ENCODE data around the gene CD82. TPM values are rescaled to one million over a fixed set of nuclear protein-coding genes. Genes with fewer than 3 reads are reported as not detected.
"Not testable (repeated sequence)": the region's sequence is repeated elsewhere in the genome, so short reads cannot be mapped to it uniquely, and the experiment has no call there.

Gene CD82
- total RNA-seq, 3 donors from 2014 or later (not counting 1 experiment from before 2014, with no cell fraction given), result 11.6 to 42.1 (median 13.0) TPM

- H3K9me3 Mint-ChIP-seq, result no peaks in the 10 kb centered on the region
Observed at GRCh38 chr11:44542372-44542771, 23.1 kb upstream of the CD82 start.

DNA sequence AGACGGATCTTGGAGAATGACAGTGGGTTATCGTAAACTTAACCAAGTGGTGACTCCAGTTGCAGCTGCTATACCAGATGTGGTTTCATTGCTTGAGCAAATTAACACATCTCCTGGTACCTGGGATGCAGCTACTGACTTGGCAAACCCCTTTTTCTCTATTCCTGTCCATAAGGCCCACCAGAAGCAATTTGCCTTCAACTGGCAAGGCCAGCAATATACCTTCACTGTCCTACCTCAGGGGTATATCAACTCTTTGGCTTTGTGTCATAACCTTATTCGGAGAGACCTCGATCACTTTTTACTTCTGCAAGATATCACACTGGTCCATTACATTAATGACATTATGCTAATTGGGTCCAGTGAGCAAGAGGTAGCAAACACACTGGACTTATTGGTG, 18.5 kb upstream of the CD82 start:
- H3K9me3 Mint-ChIP-seq; H3K4me1 ChIP-seq (ENCODE audit: control insufficient read depth, insufficient read depth, low read length); H3K4me3 ChIP-seq (ENCODE audit: low read length); DNase-seq; H3K27me3 Mint-ChIP-seq (ENCODE audit: low read depth in 2 of 2); H3K4me3 Mint-ChIP-seq; ATAC-seq; H3K36me3 Mint-ChIP-seq; intact Hi-C loops (cut with micrococcal nuclease); H3K27ac Mint-ChIP-seq; H3K4me1 Mint-ChIP-seq; H3K9me3 ChIP-seq (ENCODE audit: control insufficient read depth, insufficient read depth, low read length); H3K27ac ChIP-seq (ENCODE audit: low read length); H3K27me3 ChIP-seq (ENCODE audit: control insufficient read depth, insufficient read depth, low read length); H3K36me3 ChIP-seq (ENCODE audit: control insufficient read depth, insufficient read depth, low read length): not testable (repeated sequence)
- WGBS (ENCODE audit: insufficient coverage), result 100% methylated on average over 3 of the region's 4 CpGs

More at GRCh38 chr11:44542372-44542771, 23.1 kb upstream of the CD82 start:
- H3K4me3 Mint-ChIP-seq, result no peak overlapping the region
- WGBS (ENCODE audit: insufficient coverage), result 93% methylated on average over 3 of the region's 3 CpGs
- no peaks in the 10 kb centered on the region for H3K4me1 Mint-ChIP-seq
- DNase-seq (peak in 1 of 2 donors; percentile 39), ATAC-seq (peak; percentile 30 to 53 (median 46))
- no peaks in the 10 kb centered on the region for H3K27me3 Mint-ChIP-seq (ENCODE audit: low read depth in 2 of 2)
- Histone ChIP-seq H3K4me1 (ENCODE audit: control insufficient read depth, insufficient read depth, low read length) (peaks cover 4% of the 10 kb centered on the region), H3K27me3 (ENCODE audit: control insufficient read depth, insufficient read depth, low read length) (no peaks in the 10 kb centered on the region), H3K9me3 (ENCODE audit: control insufficient read depth, insufficient read depth, low read length) (no peaks in the 10 kb centered on the region), H3K27ac (ENCODE audit: low read length) (no peak overlapping the region), H3K4me3 (ENCODE audit: low read length) (no peak overlapping the region), H3K36me3 (ENCODE audit: control insufficient read depth, insufficient read depth, low read length) (no peaks in the 10 kb centered on the region)
- TF ChIP-seq, protein P1, sequence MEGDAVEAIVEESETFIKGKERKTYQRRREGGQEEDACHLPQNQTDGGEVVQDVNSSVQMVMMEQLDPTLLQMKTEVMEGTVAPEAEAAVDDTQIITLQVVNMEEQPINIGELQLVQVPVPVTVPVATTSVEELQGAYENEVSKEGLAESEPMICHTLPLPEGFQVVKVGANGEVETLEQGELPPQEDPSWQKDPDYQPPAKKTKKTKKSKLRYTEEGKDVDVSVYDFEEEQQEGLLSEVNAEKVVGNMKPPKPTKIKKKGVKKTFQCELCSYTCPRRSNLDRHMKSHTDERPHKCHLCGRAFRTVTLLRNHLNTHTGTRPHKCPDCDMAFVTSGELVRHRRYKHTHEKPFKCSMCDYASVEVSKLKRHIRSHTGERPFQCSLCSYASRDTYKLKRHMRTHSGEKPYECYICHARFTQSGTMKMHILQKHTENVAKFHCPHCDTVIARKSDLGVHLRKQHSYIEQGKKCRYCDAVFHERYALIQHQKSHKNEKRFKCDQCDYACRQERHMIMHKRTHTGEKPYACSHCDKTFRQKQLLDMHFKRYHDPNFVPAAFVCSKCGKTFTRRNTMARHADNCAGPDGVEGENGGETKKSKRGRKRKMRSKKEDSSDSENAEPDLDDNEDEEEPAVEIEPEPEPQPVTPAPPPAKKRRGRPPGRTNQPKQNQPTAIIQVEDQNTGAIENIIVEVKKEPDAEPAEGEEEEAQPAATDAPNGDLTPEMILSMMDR (IDR thresholded peaks at IDR 0.05), result no peak
- H3K27ac Mint-ChIP-seq, result no peak overlapping the region
- intact Hi-C loops (cut with micrococcal nuclease), result no loop called here
- no peaks in the 10 kb centered on the region for H3K36me3 Mint-ChIP-seq

DNA sequence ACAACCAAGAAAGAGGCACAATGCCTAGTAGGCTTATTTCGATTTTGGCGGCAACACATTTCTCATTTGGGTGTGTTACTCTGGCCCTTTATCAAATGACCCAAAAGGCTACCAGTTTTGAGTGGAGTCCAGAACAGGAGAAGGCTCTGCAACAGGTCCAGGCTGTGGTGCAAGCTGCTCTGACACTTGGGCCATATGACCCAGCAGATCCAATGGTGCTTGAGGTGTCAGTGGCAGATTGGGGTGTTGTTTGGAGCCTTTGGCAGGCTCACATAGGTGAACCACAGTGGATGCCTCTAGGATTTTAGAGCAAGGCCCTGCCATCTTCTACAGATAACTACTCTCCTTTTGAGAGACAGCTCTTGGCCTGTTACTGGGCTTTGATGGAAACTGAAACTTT, 17.9 kb upstream of the CD82 start:
- ATAC-seq; H3K4me3 Mint-ChIP-seq; H3K27me3 Mint-ChIP-seq (ENCODE audit: low read depth in 2 of 2); DNase-seq; H3K27ac ChIP-seq (ENCODE audit: low read length); H3K4me1 Mint-ChIP-seq; H3K4me3 ChIP-seq (ENCODE audit: low read length); intact Hi-C loops (cut with micrococcal nuclease); H3K27ac Mint-ChIP-seq; H3K36me3 Mint-ChIP-seq; H3K4me1 ChIP-seq (ENCODE audit: control insufficient read depth, insufficient read depth, low read length); H3K9me3 ChIP-seq (ENCODE audit: control insufficient read depth, insufficient read depth, low read length); H3K9me3 Mint-ChIP-seq; H3K36me3 ChIP-seq (ENCODE audit: control insufficient read depth, insufficient read depth, low read length); H3K27me3 ChIP-seq (ENCODE audit: control insufficient read depth, insufficient read depth, low read length): not testable (repeated sequence)
- WGBS (ENCODE audit: insufficient coverage), result 96% methylated on average over 2 of the region's 2 CpGs

DNA sequence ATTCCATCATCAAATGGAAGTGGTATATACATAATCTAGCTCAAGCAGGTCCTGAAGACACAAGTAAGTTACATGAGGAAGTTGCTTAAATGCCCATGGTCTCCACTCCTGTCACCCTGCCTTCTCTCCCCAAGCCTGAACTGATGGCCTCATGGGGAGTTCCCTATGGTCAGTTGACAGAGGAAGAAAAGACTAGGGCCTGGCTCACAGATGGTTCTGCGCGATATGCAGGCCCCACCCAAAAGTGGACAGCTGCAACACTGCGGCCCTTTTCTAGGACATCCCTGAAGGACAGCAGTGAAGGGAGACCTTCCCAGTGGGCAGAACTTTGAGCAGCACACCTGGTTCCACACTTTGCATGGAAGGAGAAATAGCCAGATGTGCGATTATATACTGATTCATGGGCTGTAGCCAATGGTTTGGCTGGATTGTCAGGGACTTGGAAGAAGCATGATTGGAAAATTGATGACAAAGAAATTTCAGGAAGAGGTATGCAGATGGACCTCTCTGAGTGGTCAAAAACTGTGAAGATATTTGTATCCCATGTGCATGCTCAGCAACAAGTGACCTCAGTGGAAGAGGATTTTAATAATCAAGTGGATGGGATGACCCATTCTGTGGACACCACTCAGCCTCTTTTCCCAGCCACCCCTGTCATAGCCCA, 17.3 kb upstream of the CD82 start:
- intact Hi-C loops (cut with micrococcal nuclease), result no loop called here
- Mint-ChIP-seq H3K4me1 (no peaks in the 10 kb centered on the region), H3K9me3 (no peaks in the 10 kb centered on the region), H3K4me3 (no peak overlapping the region), H3K27me3 (ENCODE audit: low read depth in 2 of 2) (no peaks in the 10 kb centered on the region), H3K27ac (no peak overlapping the region), H3K36me3 (no peaks in the 10 kb centered on the region)
- H3K27ac ChIP-seq (ENCODE audit: low read length), result no peak overlapping the region
- 93% methylated on average over 4 of the region's 4 CpGs for WGBS (ENCODE audit: insufficient coverage)
- no peaks in the 10 kb centered on the region for H3K4me1 ChIP-seq (ENCODE audit: control insufficient read depth, insufficient read depth, low read length)
- no peaks in the 10 kb centered on the region for H3K9me3 ChIP-seq (ENCODE audit: control insufficient read depth, insufficient read depth, low read length)
- TF ChIP-seq, protein P1 (IDR thresholded peaks at IDR 0.05), result no peak
- DNase-seq (no peak), ATAC-seq (no peak)
- no peak overlapping the region for H3K4me3 ChIP-seq (ENCODE audit: low read length)
- no peaks in the 10 kb centered on the region for H3K36me3 ChIP-seq (ENCODE audit: control insufficient read depth, insufficient read depth, low read length)
- H3K27me3 ChIP-seq (ENCODE audit: control insufficient read depth, insufficient read depth, low read length), result no peaks in the 10 kb centered on the region

GRCh38 chr11:44548961-44549749, 16.3 kb upstream of the CD82 start:
- WGBS (ENCODE audit: insufficient coverage), result 84% methylated on average over 5 of the region's 5 CpGs
- H3K27ac ChIP-seq (ENCODE audit: low read length); H3K27ac Mint-ChIP-seq; H3K9me3 Mint-ChIP-seq; H3K4me3 Mint-ChIP-seq; H3K36me3 ChIP-seq (ENCODE audit: control insufficient read depth, insufficient read depth, low read length); H3K36me3 Mint-ChIP-seq; H3K4me3 ChIP-seq (ENCODE audit: low read length); H3K4me1 ChIP-seq (ENCODE audit: control insufficient read depth, insufficient read depth, low read length); H3K27me3 Mint-ChIP-seq (ENCODE audit: low read depth in 2 of 2); H3K4me1 Mint-ChIP-seq; ATAC-seq; H3K9me3 ChIP-seq (ENCODE audit: control insufficient read depth, insufficient read depth, low read length); DNase-seq; intact Hi-C loops (cut with micrococcal nuclease); H3K27me3 ChIP-seq (ENCODE audit: control insufficient read depth, insufficient read depth, low read length): not testable (repeated sequence)

Data from natural killer cell (primary cell).